Cerebellar nuclear complex (tissue), 1 donor: ENCODE results near the gene C1QTNF1.

Experiments used
- DNase-seq, 2 experiments: peaks; one replicate each; lab custom pipeline; 2025; lab: John Stamatoyannopoulos, UW

The C1QTNF1 gene, protein sequence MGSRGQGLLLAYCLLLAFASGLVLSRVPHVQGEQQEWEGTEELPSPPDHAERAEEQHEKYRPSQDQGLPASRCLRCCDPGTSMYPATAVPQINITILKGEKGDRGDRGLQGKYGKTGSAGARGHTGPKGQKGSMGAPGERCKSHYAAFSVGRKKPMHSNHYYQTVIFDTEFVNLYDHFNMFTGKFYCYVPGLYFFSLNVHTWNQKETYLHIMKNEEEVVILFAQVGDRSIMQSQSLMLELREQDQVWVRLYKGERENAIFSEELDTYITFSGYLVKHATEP

DNA sequence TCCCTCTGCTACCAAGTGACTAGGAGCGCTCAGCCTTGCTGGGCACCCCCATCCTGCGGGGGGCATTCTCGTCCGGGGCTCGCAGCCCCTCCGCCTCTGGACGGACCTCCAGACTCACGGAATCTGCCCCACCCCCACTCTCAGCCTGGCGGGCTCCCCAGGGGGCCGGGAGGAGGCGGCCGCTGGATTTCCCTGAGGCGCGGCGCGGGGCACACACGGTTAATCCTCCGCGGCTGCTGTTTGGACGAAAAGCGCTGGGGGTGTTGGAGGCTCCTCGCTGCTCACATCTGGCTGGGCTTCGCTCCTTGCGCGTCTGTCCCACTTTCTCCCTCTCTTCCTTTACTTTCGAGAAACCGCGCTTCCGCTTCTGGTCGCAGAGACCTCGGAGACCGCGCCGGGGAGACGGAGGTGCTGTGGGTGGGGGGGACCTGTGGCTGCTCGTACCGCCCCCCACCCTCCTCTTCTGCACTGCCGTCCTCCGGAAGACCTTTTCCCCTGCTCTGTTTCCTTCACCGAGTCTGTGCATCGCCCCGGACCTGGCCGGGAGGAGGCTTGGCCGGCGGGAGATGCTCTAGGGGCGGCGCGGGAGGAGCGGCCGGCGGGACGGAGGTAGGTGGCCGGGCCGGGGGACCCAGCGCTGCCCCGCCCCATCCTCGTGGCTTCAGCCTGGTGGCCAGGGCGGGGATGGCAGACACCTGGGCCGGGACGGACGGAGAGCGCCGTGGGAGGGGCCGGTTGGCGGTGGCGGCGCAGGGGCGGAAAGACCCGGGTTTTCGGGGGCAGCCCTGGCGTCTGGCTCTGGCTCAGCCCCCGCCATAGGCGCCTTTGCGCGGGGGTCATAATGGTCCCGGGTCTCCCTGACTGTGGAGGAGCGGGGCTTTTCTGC, at the start of gene C1QTNF1:
TSS of gene C1QTNF1 (plus strand) at position 284 of the 886 bp plus-strand sequence. CDS start 19,800 bp downstream, outside the sequence.
- DNase-seq, result no peak

DNA sequence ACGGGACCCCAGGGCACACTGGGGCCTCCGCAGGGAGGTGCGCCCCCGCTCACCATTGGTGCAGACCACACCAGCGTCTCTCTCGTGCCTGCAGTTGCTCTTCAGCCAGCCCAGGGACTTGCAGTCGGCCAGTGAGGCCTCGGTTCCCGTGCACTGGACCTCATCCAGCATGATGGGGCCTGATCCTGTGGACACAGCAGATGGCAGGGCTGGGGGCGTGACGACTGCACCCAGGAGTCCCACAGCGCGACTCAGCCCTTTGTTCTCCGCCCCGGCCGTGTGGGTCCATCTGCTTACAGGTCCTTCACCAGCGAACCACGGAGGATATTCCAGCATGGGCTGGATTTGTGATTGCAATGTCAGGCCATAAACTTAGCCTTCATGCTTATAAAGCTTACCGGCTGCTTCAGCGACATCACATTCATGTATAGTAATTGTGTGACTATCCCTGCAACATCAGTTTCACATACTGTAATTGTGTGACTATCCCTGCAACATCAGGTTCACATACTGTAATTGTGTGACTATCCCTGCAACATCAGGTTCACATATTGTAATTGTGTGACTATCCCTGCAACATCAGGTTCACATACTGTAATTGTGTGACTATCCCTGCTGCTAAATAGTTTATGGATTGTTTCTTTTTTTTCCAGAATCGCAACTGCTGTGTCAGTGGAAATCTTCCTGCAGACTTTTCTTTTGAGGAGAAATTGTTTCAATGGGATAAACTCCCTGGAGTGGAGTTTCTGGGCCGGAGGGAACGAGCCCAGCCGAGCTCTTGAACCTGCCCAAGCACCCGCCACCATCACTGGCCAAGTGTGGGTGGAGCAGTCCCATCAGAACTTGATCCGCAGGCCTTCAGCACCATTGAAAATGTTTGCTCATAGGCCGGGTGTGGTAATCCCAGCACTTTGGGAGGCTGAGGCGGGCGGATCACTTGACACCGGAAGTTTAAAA, 49.1 kb upstream of the C1QTNF1 start:
- no peak for DNase-seq

DNA sequence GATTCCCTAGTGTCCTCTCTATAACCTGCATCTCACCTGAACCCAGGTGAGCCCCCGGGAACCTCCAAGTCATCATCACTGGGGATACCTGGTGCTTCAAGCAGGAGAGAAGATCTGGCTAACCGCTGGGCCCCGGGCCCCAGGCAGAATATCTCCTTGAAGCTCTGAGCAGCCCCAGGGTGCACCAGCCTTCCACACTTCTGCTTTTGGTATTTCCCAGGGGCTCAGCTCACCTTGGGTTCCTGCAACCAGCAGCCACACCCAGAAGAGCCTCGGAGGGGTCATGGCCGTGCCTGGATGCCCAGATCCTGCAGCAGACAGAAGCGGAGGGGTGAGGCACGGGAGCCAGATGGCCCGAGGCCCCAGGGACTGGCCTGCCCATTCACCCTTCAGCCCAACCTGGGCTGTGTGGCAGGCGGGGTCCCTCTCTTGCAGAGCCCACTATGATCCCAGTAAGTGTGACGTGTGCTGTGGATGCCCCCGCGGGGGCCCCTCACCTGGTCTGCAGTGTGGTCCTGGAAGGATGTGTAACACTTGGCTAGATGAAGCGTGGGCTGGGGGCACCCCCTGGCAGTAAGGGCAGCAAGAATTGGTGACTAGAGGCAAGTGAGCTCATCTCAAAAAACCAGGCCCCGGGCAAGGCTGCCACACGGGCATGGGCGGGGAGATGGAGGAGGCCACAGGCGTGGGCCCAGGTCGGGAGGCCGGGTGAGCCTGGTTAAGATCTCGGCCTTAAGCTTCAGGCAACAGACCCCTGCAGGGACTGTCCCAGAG, 46.9 kb upstream of the C1QTNF1 start:
- DNase-seq, result no peak

DNA sequence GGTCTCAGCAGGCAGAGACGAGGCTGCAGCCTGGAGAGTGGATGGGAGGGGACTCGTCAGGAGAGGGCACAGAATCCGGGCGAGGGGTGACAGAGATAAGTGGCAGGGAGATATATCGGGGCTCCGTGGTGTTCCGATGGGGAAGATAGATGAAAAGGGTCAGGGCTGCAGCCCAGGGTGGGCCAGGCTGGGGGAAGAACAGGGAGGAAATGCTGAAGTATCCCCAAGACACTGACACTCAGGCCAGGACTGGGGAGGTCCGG, 46.4 kb upstream of the C1QTNF1 start:
- no peak for DNase-seq

DNA sequence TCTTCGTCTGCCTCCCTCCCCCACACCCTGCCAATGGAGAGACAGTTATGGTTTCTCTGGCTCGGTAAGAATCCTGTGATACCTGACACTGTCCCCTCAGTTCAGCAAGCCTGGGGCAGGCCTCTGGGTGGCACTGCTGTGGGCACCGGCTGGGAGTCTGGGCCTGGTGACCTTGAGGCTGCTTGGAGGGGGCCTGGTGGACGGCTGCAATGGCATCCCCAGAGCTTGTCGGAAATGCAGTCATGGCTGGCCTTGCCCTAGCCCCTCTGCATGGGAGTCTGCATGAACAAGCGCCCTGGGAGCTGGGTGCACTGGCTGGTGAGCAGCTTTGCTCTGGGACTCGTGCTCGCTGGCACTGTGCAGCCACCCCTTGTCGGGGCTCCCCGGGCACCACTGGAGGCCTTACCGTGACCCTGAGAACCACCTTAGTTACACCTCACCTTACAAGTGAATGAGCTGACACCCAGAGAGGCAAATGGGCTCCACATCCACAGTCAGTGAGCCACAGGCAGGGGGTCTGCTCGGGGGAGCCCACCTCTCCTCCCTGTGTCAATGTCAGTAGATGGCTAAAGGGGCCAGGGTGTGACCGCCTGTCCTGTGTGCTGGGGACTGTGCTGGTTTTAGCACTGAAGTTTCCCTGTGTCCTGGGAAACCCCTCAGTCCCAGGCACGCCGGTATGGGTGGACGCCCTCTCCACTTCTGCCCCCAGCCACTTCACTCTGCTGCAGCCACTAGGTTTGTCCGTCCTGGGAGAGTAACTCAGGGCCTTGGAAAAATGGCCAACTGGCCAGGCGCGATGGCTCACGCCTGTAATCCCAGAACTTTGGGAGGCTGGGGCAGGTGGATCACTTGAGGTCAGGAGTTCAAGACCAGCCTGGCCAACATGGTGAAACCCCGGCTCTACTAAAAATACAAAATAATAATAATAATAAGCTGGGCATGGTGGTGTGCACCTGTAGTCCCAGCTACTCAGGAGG, 45.7 kb upstream of the C1QTNF1 start:
- DNase-seq, result no peak

DNA sequence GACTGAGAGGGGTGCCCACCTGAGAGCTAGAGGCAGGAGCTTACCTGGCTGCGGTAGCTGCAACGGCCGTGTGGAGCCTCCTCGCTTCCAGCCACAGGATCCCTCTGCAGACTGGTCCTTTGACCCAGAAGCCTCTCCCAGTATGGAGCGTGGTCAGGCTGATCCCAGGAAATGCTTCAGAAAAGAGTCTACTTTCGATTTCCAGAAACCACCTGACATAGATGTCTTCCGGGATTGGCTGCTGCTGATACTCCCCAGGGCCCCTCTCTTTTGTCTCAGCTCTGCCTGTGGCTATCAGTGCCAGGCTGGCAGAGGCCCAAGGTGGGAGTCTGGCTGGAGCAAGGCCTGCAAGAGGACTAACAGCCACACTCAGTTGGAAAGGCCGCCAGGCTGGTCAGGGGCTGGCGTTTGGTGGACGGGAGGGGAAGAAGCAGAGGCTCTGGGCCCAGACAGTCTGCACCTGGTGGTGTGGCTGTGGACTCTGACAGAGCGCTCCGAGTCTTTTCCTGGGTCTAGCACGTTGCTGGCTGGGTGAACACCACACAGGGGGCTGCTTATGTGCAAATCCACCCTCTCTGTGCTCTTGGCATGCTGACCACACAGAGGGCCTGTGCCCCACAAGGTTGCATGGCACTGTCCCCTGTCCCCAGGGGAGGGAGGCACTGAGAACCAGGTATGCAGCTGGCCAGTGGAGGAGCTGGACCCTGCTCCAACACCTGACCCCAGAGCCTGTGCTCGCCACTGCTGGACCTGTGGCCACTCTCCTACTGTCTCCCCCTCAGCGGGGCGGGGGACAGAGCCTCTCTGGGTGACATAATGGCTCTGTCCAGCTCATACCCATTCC, 44.0 kb upstream of the C1QTNF1 start, which contains the start of gene LGALS3BP:
TSS of gene LGALS3BP (minus strand) at position 144 of the 844 bp plus-strand sequence. CDS start 2,732 bp downstream, outside the sequence.
- DNase-seq, result no peak

DNA sequence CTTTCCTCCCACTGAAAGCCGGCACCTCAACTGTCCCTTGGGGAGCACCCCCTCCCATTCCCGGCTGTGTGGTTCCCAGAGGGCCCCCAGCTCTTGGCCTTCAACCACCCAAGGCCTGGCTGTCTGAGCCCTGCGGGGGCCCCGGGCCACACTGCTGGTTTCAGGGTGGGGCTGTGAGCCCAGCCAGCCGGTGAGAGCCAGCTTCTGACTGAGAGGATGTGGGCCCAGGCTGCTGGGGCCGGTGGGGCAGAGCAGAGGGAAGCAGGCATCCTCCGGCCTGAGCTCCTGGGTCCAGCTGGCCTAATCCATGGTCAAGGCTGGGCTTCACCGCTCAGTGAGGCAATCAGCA, 43.4 kb upstream of the C1QTNF1 start:
- no peak for DNase-seq

DNA sequence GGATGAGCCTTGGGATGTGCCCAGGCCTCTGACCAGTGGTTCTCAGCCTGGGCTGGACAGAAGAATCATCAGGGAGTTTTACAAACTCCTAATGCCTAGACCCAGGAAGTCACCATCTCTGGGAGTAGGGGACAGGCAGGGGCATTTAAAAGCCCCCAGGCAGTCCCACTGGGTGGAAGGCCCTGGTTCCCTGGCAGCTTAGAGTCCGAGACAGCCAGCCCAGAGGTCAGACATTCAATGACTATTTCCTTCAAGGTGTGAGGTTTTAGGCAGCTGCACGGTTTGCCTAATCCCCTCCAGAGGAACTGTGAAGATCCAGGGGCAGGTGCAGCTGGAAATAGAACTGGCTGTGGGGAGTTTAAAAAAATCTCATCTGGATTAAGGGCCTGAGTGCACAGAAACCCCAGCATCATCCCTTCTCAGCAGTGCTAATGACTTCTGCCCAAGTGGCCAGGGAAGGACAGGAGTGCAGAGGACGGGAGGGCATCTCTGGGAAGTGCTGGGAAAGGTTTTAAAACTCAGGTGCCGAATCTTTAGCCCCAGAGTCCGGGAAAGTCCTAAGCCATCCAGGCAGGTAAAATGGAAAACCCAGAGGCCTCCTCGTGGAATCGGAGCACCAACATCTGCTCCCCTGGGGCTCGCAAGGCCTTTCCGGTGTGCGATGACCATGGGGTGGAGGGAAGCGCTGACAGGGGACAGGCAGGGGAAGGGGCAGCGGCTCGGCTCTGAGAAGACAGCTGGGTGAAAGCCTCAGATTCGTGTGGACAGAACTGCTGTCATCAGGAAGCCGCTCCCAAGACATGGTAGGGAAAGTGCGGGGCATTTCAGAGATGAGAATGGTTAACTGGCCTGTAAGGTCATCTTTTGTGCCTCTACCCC, 42.7 kb upstream of the C1QTNF1 start:
- no peak for DNase-seq

DNA sequence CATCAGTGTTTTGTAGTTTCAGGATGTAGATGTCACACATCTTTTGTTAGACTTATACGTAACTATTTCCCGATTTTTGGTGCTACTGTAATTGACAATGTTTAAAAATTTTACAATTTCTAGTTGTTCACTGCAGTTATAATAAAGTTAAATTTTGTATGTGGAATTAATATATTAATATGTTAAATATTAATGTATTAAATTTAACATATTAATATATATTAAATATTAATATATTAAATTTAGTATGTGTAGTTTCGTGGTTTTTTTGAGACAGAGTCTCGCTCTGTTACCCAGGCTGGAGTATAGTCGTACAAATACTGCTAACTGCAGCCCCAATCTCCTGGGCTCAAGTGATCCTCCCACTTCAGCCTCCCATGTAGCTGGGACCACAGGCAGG, 38.6 kb upstream of the C1QTNF1 start:
- no peak for DNase-seq

DNA sequence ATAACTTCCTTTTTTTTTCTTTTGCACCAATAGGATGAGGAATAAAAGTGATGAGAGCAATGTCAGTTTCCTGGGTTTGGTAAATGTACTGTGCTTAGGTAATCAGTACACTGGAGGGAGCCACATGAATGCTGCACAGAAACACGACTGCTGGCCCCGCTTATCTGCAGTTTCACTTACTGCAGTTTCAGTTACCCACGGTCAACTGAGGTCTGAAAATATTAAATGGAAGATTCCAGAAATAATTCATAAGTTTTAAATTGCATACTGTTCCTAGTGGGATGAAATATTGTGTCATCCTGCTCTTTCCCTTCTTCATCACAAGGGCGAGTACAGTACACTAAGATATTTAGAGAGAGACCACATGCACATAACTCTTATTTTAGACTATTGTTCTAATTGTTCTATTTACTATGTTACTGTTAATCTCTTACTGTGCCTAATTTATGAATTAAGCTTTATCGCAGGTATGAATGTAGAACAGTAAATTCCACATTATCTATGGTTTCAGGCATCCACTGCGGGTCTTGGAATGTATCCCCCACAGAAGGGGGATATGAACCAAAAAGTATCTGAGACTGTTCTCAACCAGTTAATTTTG, 37.8 kb upstream of the C1QTNF1 start:
- no peak for DNase-seq

DNA sequence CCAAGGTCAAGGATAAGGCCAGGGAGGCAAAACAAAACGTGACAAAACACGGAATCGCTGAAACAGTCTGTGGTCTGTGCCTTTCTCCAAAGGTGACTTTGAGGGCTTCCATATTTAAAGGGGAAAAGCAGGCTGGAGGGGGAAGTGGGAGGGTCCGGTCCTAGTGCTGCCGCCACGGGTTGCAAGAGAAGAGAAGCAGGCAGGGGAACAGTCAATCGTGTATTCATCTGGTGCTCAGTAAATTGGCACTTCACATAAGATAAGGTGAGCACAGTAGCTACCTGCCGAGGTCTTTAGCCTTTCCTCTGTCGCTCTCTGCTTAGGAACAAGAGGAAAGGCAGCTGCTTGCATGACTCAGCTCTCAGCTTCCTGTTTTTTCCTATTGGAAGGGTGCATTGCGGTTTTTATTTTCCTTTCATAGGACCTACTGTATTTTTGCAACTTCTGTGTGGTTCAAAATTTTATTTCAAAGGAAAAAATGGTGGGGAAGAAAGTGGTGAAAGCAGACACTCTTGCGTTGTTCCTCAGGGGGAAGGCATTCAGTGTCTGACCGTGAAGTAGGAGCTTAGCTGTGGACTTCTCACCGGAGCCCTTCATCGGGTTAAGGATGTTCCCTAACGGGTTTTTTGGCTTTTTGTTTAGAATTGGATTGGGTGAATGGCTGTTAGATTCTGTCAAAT, 37.2 kb upstream of the C1QTNF1 start:
- DNase-seq, result no peak

DNA sequence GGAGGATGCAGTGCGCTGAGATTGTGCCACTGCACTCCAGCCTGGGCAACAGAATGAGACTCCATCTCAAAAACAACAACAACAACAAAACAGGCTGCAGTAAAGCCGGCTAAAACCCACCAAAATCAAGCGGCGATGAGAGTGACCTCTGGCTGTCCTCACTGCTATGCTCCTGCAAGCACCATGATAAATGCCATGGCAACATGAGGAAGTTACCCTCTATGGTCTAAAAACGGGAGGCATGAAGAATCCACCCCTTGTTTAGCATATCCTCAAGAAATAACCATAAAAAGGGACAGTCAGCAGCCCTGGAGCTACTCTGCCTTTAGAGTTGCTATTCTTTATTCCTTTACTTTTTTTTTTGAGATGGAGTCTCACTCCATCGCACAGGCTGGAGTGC, 35.8 kb upstream of the C1QTNF1 start:
- DNase-seq, result no peak

DNA sequence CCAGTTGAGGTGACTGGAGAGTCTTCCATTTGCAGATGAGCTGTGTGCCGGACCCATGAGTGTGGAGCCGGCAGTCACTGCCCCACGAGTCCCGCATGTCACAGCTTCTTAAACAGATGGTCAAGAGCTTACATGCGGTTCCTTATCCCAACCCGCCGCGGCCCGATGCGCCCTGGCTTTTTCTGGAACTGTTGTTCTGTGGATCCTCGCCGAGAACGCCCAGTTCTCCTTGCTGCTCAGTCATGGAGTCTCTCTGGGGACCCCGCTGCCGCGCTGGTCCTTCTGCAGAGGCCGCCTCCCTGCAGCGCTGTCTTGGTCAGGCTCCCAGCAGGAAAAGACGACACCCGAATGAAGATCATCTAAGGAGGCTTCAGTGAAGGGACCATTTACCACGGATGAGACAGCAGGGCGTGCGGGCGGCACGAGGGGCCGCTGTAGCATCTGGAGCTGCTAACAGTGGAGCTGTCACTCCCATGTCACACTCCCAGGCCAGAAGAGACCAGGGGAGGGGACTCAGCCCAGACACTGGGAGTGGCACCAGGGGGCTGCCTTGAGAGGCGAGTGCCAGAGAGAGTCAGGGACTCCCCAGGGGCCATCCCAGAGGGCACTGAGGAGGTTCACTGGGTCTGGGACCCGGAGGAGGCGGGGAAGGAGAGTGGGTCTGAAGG, 33.5 kb upstream of the C1QTNF1 start:
- DNase-seq, result no peak

DNA sequence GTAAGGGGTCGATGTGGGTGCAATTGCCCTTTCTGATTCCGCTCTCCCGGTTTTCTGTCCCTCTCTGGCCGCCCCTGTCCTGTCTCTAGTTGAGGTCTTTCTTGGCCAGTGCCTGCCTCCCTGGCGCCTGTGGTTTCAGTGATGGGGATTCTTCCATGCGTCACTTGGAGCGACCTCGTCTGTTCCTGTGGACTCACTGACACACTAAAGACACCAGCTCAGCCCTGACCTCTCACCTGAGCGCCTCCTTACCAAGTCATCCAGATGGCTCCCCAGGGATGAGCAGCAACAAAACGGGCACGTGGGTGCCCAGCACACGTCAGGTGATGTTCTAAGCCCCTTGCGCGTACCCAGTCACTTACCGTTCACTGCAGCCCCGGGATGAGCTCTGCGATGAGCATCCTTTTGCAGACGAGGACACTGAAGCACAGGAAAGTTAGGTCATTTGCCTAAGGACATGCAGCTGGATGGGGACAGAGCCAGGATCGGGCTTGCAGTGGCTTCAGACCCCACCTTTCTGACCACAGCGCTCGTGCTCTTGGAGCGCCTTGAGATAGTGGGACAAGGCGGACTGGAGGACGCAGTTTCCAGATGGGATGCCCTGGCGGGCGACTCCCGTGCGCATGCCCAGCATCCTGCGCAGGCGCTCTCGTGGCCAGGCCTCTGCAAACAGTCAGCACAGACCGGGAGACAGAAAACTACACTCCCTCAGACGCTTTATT, 32.8 kb upstream of the C1QTNF1 start:
- DNase-seq, result no peak

DNA sequence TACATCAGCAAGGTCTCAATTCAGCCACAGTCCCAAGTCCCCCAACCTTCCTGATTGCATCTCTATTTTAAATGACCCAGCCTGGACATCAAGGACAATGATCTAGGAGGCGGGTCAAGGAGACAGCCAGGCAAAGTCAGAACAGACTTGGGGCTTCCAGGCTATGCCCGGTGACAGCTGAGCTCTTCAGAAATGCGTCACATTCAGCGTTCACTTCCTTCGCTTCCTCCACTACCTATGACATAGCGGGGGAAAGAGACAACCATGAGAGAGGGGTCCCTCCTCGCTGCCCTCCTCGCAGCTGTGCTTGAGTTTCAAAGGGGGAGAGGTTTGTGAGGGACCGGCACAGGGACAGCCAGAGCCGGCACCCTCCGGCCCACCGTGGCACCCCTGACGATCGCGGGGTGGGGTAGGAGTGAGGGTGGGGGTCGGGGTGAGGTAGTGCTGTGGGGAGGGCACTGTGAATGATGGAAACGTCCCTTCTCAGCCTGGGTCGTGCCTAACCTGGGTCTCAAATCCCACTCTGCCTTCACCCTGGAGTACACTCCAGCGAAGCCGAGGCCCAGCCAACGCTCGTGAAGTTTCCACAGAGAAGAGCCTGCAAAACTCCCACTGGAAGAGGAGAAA, 31.9 kb upstream of the C1QTNF1 start:
- no peak for DNase-seq
